Testis (tissue), 3 donors: Measurements from ENCODE around the gene WDR53. TPM values are rescaled to one million over a fixed set of nuclear protein-coding genes. Genes with fewer than 3 reads are reported as not detected.

Source experiments
- DNase-seq: peaks from one replicate; pipeline ENCODE4 v3.0.0-alpha.2; 2019
- H3K27ac ChIP-seq, 2 donors: fragments of 200-600 bp; sonication (generic); one replicate each; pipeline ENCODE4 v1.5.1; 2019
- H3K27me3 ChIP-seq: fragments of 200-600 bp; sonication (generic); one replicate; pipeline ENCODE4 v1.5.1; 2019
- H3K36me3 ChIP-seq: fragments of 200-600 bp; sonication (generic); one replicate; pipeline ENCODE4 v1.5.1; 2017; ENCODE audit warnings: low read depth; ENCODE audit errors: missing control alignments
- H3K4me1 ChIP-seq: fragments of 200-600 bp; sonication (generic); one replicate; pipeline ENCODE4 v1.5.1; 2019
- H3K4me3 ChIP-seq, 2 donors: fragments of 200-600 bp; sonication (generic); one replicate each; pipeline ENCODE4 v1.5.1; 2017 to 2019
- H3K9me3 ChIP-seq: fragments of 200-600 bp; sonication (generic); one replicate; pipeline ENCODE4 v1.5.1; 2017
- POLR2A ChIP-seq: fragments of 450-650 bp; IDR thresholded peaks from one replicate; pipeline ENCODE4 v1.6.1; 2017; ENCODE audit warnings: antibody characterized with exemption, mild to moderate bottlenecking, moderate library complexity
- WGBS, 2 donors: methylation state at CpG; one replicate each; pipeline ENCODE4 v1.1.5; 2018; 5-methylcytosine and 5-hydroxymethylcytosine counted together
- intact Hi-C: fragments of 100-400 bp; cut with DNase I; formaldehyde crosslinking; loops from one replicate; pipeline ENCODE4 v1.15.1; 2023; ENCODE audit warnings: low total_unique reads
- polyA plus RNA-seq: library from polyadenylated mRNA; stranded (reverse); fragments of 350-450 nt; fragmentation: Illumina TruSeq; extraction: RNeasy Lipid Tissue Mini Kit (QIAGEN cat#74804); gene quantifications from one replicate; pipeline ENCODE4 v1.2.3, GENCODE V29; 2014; ENCODE audit warnings: low read depth, low replicate concordance; ENCODE audit not compliant: insufficient read depth
- total RNA-seq, 2 donors: library from RNA; depleted of rRNA; stranded (reverse); fragments of >200 nt; gene quantifications; one replicate each; pipeline ENCODE4 v1.2.3, GENCODE V29; 2016
- TF ChIP-seq, protein P1 (sequence below), 3 experiments: fragments of 450-650 bp in 2 of 3; fragments of 200-600 bp in 1 of 3; sonication (generic) in 1 of 3; IDR thresholded peaks; one replicate each; pipeline ENCODE4 v1.5.1; 2016 to 2019; ENCODE audit warnings: antibody characterized with exemption in 3 of 3, mild to moderate bottlenecking in 2 of 3, moderate library complexity in 1 of 3

The WDR53 gene
- total and polyA plus RNA-seq, 3 donors from 2014 or later: 25.8 to 140 (median 38.6) TPM

- TF ChIP-seq, protein P1, sequence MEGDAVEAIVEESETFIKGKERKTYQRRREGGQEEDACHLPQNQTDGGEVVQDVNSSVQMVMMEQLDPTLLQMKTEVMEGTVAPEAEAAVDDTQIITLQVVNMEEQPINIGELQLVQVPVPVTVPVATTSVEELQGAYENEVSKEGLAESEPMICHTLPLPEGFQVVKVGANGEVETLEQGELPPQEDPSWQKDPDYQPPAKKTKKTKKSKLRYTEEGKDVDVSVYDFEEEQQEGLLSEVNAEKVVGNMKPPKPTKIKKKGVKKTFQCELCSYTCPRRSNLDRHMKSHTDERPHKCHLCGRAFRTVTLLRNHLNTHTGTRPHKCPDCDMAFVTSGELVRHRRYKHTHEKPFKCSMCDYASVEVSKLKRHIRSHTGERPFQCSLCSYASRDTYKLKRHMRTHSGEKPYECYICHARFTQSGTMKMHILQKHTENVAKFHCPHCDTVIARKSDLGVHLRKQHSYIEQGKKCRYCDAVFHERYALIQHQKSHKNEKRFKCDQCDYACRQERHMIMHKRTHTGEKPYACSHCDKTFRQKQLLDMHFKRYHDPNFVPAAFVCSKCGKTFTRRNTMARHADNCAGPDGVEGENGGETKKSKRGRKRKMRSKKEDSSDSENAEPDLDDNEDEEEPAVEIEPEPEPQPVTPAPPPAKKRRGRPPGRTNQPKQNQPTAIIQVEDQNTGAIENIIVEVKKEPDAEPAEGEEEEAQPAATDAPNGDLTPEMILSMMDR (IDR thresholded peaks at IDR 0.05): peak in 2 of 3 experiments; percentile 48 to 73
- no peak for TF ChIP-seq POLR2A
- H3K27me3 ChIP-seq: no peaks in the 10 kb centered on the region
- H3K4me3 ChIP-seq: no peak overlapping the region
- no peaks in the 10 kb centered on the region for H3K4me1 ChIP-seq
- DNase-seq: peak; percentile 37
- intact Hi-C loops: no loop called here
- no peaks in the 10 kb centered on the region for H3K36me3 ChIP-seq
- no peak overlapping the region for H3K27ac ChIP-seq
- no peaks in the 10 kb centered on the region for H3K9me3 ChIP-seq
- WGBS, 2 donors: 58 to 61% methylated on average over 18 of the region's 18 CpGs
Observed at GRCh38 chr3:196537319-196537984, 30.9 kb downstream of the WDR53 start.

GRCh38 chr3:196533260-196533681 is 35.1 kb downstream of the WDR53 start:
- 36 to 50% methylated on average over 14 of the region's 14 CpGs for WGBS, 2 donors
- no peak overlapping the region for H3K4me3 ChIP-seq
- no peaks in the 10 kb centered on the region for H3K36me3 ChIP-seq
- no peaks in the 10 kb centered on the region for H3K4me1 ChIP-seq
- H3K27ac ChIP-seq: no peak overlapping the region
- H3K27me3 ChIP-seq: no peaks in the 10 kb centered on the region
- no peak for DNase-seq
- no peak for TF ChIP-seq POLR2A
- TF ChIP-seq, protein P1 (IDR thresholded peaks at IDR 0.05): no peak
- no peaks in the 10 kb centered on the region for H3K9me3 ChIP-seq
- intact Hi-C loops: no loop called here

DNA sequence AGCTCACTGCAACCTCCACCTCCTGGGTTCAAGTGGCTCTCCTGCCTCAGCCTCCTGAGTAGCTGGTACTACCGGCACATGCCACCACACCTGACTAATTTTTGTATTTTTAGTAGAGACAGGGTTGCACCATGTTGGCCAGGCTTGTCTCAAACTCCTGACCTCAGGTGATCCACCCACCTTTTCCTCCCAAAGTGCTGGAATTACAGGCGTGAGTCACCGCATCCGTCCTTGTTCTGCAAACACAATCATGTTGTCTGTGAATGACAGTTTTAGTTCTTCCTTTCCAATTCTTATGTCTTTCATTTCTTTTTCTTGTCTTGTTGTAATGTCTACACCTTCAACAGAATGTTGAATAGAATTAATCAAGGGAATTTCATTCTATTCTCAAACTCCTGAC is 36.9 kb downstream of the WDR53 start:
- Histone ChIP-seq H3K36me3 (no peaks in the 10 kb centered on the region), H3K9me3 (no peaks in the 10 kb centered on the region), H3K27ac (no peak overlapping the region), H3K27me3 (no peaks in the 10 kb centered on the region), H3K4me1 (no peaks in the 10 kb centered on the region), H3K4me3 (no peak overlapping the region)
- TF ChIP-seq POLR2A: no peak
- TF ChIP-seq, protein P1 (IDR thresholded peaks at IDR 0.05): no peak
- no peak for DNase-seq
- intact Hi-C loops: no loop called here
- 84 to 96% methylated on average over 4 of the region's 4 CpGs for WGBS, 2 donors

- Histone ChIP-seq H3K27me3 (no peaks in the 10 kb centered on the region), H3K36me3 (no peaks in the 10 kb centered on the region), H3K9me3 (no peaks in the 10 kb centered on the region), H3K4me3 (peak overlapping the region; percentile 42 to 56), H3K27ac (peak overlapping the region; percentile 30 to 50), H3K4me1 (no peaks in the 10 kb centered on the region)
- peak; percentile 84 for DNase-seq
- intact Hi-C loops: no loop called here
- TF ChIP-seq POLR2A: no peak
- TF ChIP-seq, protein P1 (IDR thresholded peaks at IDR 0.05): peak; percentile 66 to 72 (median 71)
- WGBS, 2 donors: 2 to 10% methylated on average over 13 to 40 of the region's 52 CpGs
Observed at GRCh38 chr3:196528639-196529233, 39.6 kb downstream of the WDR53 start.
